Measurements from ENCODE around the gene ZKSCAN2. TPM values are rescaled to one million over a fixed set of nuclear protein-coding genes. Genes with fewer than 3 reads are reported as not detected.

Gene ZKSCAN2
- total RNA-seq, 2 experiments from 2014 or later: 9.5 to 10.2 TPM

DNA sequence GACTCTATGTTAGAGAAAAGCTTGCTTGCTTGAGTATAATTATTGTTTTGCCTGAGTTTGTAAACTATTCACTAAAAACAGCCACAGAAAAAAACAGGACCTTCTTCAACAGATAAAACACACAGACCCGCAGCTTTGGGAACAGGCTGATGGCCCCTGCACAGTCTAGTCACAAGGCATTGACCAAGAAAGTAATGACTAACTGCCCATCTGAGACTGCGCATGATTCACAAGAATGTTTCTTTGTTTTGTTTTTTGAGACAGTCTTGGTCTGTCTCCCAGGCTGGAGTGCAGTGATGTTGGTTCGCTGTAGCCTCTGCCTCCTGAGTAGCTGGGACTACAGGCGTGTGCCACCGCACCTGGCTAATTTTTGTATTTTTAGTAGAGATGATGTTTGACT lies 2.8 kb upstream of the ZKSCAN2 start:
- TF ChIP-seq, protein P1, sequence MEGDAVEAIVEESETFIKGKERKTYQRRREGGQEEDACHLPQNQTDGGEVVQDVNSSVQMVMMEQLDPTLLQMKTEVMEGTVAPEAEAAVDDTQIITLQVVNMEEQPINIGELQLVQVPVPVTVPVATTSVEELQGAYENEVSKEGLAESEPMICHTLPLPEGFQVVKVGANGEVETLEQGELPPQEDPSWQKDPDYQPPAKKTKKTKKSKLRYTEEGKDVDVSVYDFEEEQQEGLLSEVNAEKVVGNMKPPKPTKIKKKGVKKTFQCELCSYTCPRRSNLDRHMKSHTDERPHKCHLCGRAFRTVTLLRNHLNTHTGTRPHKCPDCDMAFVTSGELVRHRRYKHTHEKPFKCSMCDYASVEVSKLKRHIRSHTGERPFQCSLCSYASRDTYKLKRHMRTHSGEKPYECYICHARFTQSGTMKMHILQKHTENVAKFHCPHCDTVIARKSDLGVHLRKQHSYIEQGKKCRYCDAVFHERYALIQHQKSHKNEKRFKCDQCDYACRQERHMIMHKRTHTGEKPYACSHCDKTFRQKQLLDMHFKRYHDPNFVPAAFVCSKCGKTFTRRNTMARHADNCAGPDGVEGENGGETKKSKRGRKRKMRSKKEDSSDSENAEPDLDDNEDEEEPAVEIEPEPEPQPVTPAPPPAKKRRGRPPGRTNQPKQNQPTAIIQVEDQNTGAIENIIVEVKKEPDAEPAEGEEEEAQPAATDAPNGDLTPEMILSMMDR (IDR thresholded peaks at IDR 0.05): no peak
- peak overlapping the region; percentile 18 for H3K27ac Mint-ChIP-seq
- H3K27ac ChIP-seq (ENCODE audit: low read depth in 1 of 2, low read length in 2 of 2): no peak overlapping the region
- H3K4me1 Mint-ChIP-seq (ENCODE audit: low read depth): peaks cover 63% of the 10 kb centered on the region
- no peak overlapping the region for H3K4me3 ChIP-seq (ENCODE audit: low read length)
- no peaks in the 10 kb centered on the region for H3K9me3 Mint-ChIP-seq
- ATAC-seq (ENCODE audit: poor library complexity) (no peak), DNase-seq (no peak)
- peaks cover 13% of the 10 kb centered on the region for H3K36me3 ChIP-seq (ENCODE audit: insufficient read depth, low read length)
- H3K4me1 ChIP-seq (ENCODE audit: insufficient read depth, low read length): peaks cover 32% of the 10 kb centered on the region
- no peaks in the 10 kb centered on the region for H3K9me3 ChIP-seq (ENCODE audit: control insufficient read depth in 1 of 2, insufficient read depth in 1 of 2, low read length in 2 of 2)
- peak overlapping the region; percentile 78 for H3K4me3 Mint-ChIP-seq
- intact Hi-C loops (cut with DNase I, micrococcal nuclease): no loop called here
- H3K36me3 Mint-ChIP-seq (ENCODE audit: low read depth): peaks cover 53% of the 10 kb centered on the region
- H3K27me3 Mint-ChIP-seq: no peaks in the 10 kb centered on the region
- CTCF ChIA-PET: interaction anchor here (1.1 kb wide), 1 partner anchor 16 kb away, joined by 3 read pairs; no protein-coding TSS in a partner anchor
- no peaks in the 10 kb centered on the region for H3K27me3 ChIP-seq (ENCODE audit: control insufficient read depth in 1 of 2, insufficient read depth in 2 of 2, low read length in 2 of 2)
- POLR2A ChIA-PET: interaction anchor here (0.7 to 1.3 kb wide), 2 partner anchors 9 to 17 kb away, joined by 3 read pairs; no protein-coding TSS in a partner anchor

DNA sequence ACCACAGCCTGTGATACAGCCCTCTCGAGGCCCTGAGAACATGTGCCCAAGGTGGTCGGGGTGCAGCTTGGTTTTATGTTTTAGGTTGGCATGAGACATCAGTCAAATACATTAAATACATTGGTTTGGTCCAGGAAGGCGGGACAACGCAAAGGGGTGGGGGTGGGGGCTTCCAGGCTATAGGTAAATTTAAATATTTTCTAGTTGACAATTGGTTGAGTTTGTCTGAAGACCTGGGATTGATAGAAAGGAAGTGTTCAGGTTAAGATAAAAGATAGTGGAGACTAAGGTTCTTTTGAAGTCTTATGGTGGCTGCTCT lies 1.2 kb upstream of the ZKSCAN2 start:
- H3K27ac ChIP-seq (ENCODE audit: low read depth in 1 of 2, low read length in 2 of 2): peak overlapping the region; percentile 80 to 92
- intact Hi-C loops (cut with DNase I, micrococcal nuclease): loop anchor here in 1 of 2 experiments (5.0 to 10.0 kb wide), 4 partner anchors 144 to 717 kb away; partner anchors contain the start of genes LCMT1 and TNRC6A
- Mint-ChIP-seq H3K27me3 (no peaks in the 10 kb centered on the region), H3K9me3 (no peaks in the 10 kb centered on the region), H3K4me3 (peak overlapping the region; percentile 96), H3K4me1 (ENCODE audit: low read depth) (peaks cover 63% of the 10 kb centered on the region), H3K27ac (peak overlapping the region; percentile 94), H3K36me3 (ENCODE audit: low read depth) (peaks cover 47% of the 10 kb centered on the region)
- peaks cover 32% of the 10 kb centered on the region for H3K4me1 ChIP-seq (ENCODE audit: insufficient read depth, low read length)
- POLR2A ChIA-PET: interaction anchor here (1.0 to 1.4 kb wide), 2 partner anchors 18 to 147 kb away, joined by 3 to 6 read pairs; partner anchors contain the start of gene LCMT1
- ATAC-seq (ENCODE audit: poor library complexity) (no peak), DNase-seq (peak in 6 of 14 experiments; percentile 3 to 45 (median 26))
- no peaks in the 10 kb centered on the region for H3K9me3 ChIP-seq (ENCODE audit: control insufficient read depth in 1 of 2, insufficient read depth in 1 of 2, low read length in 2 of 2)
- peaks cover 17% of the 10 kb centered on the region for H3K36me3 ChIP-seq (ENCODE audit: insufficient read depth, low read length)
- TF ChIP-seq, protein P1 (IDR thresholded peaks at IDR 0.05): no peak
- CTCF ChIA-PET: no interaction called here
- H3K27me3 ChIP-seq (ENCODE audit: control insufficient read depth in 1 of 2, insufficient read depth in 2 of 2, low read length in 2 of 2): no peaks in the 10 kb centered on the region
- H3K4me3 ChIP-seq (ENCODE audit: low read length): peak overlapping the region; percentile 87

DNA sequence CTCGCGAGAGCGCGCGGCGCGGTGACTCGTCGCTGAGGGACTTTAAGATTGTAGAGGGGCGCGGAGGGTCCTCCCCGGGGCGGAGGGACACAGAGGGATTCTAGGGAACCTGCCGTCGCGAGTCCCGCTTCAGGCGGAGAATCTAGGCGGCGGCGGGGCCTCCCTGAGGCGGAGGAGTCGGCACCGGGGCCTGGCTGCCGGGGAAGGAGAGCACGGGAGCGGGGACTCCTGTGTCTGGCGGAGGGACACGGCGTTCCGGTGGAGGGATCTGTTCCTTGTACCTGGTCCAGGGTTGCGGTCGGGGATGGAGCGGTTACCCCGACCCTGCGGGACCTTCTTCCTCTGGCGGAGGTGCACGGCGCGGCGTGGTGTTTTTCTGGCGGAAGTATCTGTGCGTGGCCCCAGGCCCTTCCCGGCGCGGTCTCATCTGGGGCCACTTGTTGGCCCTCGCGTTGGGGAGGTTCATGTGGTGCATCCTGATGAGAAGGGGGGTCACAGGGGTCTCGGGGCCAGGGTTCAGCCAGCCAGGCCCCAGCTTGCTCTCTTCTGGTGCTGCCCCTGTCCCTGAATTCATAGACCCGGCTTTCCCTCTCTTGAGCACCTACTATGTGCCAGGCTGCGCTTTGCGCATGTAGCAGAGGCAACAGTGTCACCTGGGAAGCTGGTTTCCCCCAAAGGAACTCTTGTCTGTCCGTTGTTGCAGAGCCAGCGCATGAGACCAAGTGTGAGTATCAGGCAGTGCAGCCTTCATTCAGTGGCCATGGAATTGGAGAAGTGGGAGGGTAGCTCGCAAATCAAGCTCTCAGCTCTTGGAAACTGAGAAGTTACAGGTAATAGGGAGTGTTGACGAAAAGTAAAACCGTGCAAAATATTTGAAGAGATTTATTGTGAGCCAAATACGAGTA lies 563 bp upstream of the ZKSCAN2 start:
- Mint-ChIP-seq H3K9me3 (no peaks in the 10 kb centered on the region), H3K27ac (peak overlapping the region; percentile 94), H3K4me3 (peak overlapping the region; percentile 96), H3K36me3 (ENCODE audit: low read depth) (peaks cover 48% of the 10 kb centered on the region), H3K4me1 (ENCODE audit: low read depth) (peaks cover 67% of the 10 kb centered on the region), H3K27me3 (no peaks in the 10 kb centered on the region)
- TF ChIP-seq, protein P1 (IDR thresholded peaks at IDR 0.05): no peak
- DNase-seq: peak; percentile 57 to 88 (median 70)
- Histone ChIP-seq H3K4me1 (ENCODE audit: insufficient read depth, low read length) (peaks cover 32% of the 10 kb centered on the region), H3K9me3 (ENCODE audit: control insufficient read depth in 1 of 2, insufficient read depth in 1 of 2, low read length in 2 of 2) (no peaks in the 10 kb centered on the region), H3K27me3 (ENCODE audit: control insufficient read depth in 1 of 2, insufficient read depth in 2 of 2, low read length in 2 of 2) (no peaks in the 10 kb centered on the region), H3K36me3 (ENCODE audit: insufficient read depth, low read length) (peaks cover 16% of the 10 kb centered on the region), H3K27ac (ENCODE audit: low read depth in 1 of 2, low read length in 2 of 2) (peak overlapping the region; percentile 80 to 92), H3K4me3 (ENCODE audit: low read length) (peak overlapping the region; percentile 87)
- CTCF ChIA-PET: no interaction called here
- POLR2A ChIA-PET: interaction anchor here (1.0 to 1.4 kb wide), 2 partner anchors 19 to 146 kb away, joined by 3 to 6 read pairs; partner anchors contain the start of gene LCMT1
- intact Hi-C loops (cut with DNase I, micrococcal nuclease): loop anchor here in 1 of 2 experiments (2.0 to 10.0 kb wide), 5 partner anchors 143 to 716 kb away; partner anchors contain the start of genes ARHGAP17, LCMT1 and TNRC6A
- peak; percentile 45 for ATAC-seq (ENCODE audit: poor library complexity)

Data from CD4-positive, alpha-beta T cell (primary cell).